K562 (cell line): Measurements from ENCODE around the gene CDIPT. TPM values are rescaled to one million over a fixed set of nuclear protein-coding genes. Genes with fewer than 3 reads are reported as not detected.
A peak's percentile ranks its signal among the peaks of the same experiment; 100 is the strongest.

Source experiments
- ETV1 ChIP-seq: fragments of 450-650 bp; conservative IDR thresholded peaks from 2 replicates; pipeline ENCODE4 v1.6.1; 2016; ENCODE audit warnings: missing genetic modification characterization, control low read depth, low read depth, missing compliant biosample characterization
- EZH2 ChIP-seq: IDR thresholded peaks from 2 replicates; pipeline ENCODE4 v1.6.1; 2012; ENCODE audit warnings: low read depth, mild to moderate bottlenecking, inconsistent platforms, low read length, borderline replicate concordance
- FIP1L1 ChIP-seq: fragments of 200-400 bp; formaldehyde crosslinking; IDR thresholded peaks from 2 replicates; pipeline ENCODE4 v1.6.1; 2018; ENCODE audit warnings: mild to moderate bottlenecking, low read depth, low read length; ENCODE audit not compliant: poor library complexity, severe bottlenecking
- FOXJ2 ChIP-seq: fragments of 200-800 bp; sonication (Bioruptor generic); IDR thresholded peaks from 2 replicates; pipeline ENCODE4 v1.6.1; 2016; ENCODE audit warnings: missing genetic modification characterization, missing compliant biosample characterization
- FOXP1 ChIP-seq: sonication (generic); formaldehyde crosslinking; IDR thresholded peaks from 2 replicates; pipeline ENCODE4 v1.8.0; 2022; ENCODE audit warnings: mild to moderate bottlenecking, missing genetic modification reagents
- HDAC2 ChIP-seq: fragments of 450-650 bp; IDR thresholded peaks from 2 replicates; pipeline ENCODE4 v1.6.1; 2016; ENCODE audit warnings: mild to moderate bottlenecking
- HLTF ChIP-seq: fragments of 450-650 bp; IDR thresholded peaks from 2 replicates; pipeline ENCODE4 v1.6.1; 2016
- HNRNPUL1 ChIP-seq: fragments of 200-400 bp; formaldehyde crosslinking; IDR thresholded peaks from 2 replicates; pipeline ENCODE4 v1.6.1; 2017; ENCODE audit warnings: low read length
- HOMEZ ChIP-seq: fragments of 250-450 bp; sonication (Bioruptor Pico); IDR thresholded peaks from 2 replicates; pipeline ENCODE4 v1.4.0; 2020; ENCODE audit warnings: mild to moderate bottlenecking, moderate library complexity
- MXI1 ChIP-seq: IDR thresholded peaks from 2 replicates; pipeline ENCODE4 v1.6.1; 2011; ENCODE audit warnings: low read depth, mild to moderate bottlenecking, improper control_type of control experiment, low read length
- NCOA4 ChIP-seq: fragments of 450-650 bp; IDR thresholded peaks from 2 replicates; pipeline ENCODE4 v1.6.1; 2018; ENCODE audit warnings: mild to moderate bottlenecking; ENCODE audit not compliant: partially characterized antibody
- PHB ChIP-seq: fragments of 250-450 bp; sonication (Bioruptor Pico); IDR thresholded peaks from 2 replicates; pipeline ENCODE4 v1.5.0; 2021
- POLR2B ChIP-seq: fragments of 450-650 bp; IDR thresholded peaks from 2 replicates; pipeline ENCODE4 v1.6.1; 2018; ENCODE audit warnings: low read depth; ENCODE audit not compliant: partially characterized antibody
- PPARD ChIP-seq: fragments of 250-450 bp; sonication (Bioruptor Pico); IDR thresholded peaks from 2 replicates; pipeline ENCODE4 v1.8.0; 2022; ENCODE audit warnings: inconsistent platforms, mild to moderate bottlenecking, moderate library complexity
- RBM34 ChIP-seq: fragments of 200-400 bp; formaldehyde crosslinking; IDR thresholded peaks from 2 replicates; pipeline ENCODE4 v1.6.1; 2018; ENCODE audit warnings: low read length, borderline replicate concordance; ENCODE audit not compliant: insufficient read depth
- SMARCA4 ChIP-seq: fragments of 450-650 bp; IDR thresholded peaks from 2 replicates; pipeline ENCODE4 v1.6.1; 2016
- SMARCC2 ChIP-seq: fragments of 450-650 bp; IDR thresholded peaks from 2 replicates; pipeline ENCODE4 v1.6.1; 2017; ENCODE audit warnings: antibody characterized with exemption, moderate library complexity, mild to moderate bottlenecking, low read depth
- TGIF2 ChIP-seq: sonication (generic); formaldehyde crosslinking; IDR thresholded peaks from 2 replicates; pipeline ENCODE4 v1.8.1; 2022; ENCODE audit warnings: mild to moderate bottlenecking, missing genetic modification reagents, moderate library complexity
- U2AF2 ChIP-seq: fragments of 200-400 bp; formaldehyde crosslinking; optimal IDR thresholded peaks from 2 replicates; pipeline ENCODE3; 2017; ENCODE audit warnings: low read depth, mild to moderate bottlenecking, low read length
- XRCC5 ChIP-seq: fragments of 200-400 bp; formaldehyde crosslinking; IDR thresholded peaks from 2 replicates; pipeline ENCODE4 v1.6.1; 2017; ENCODE audit warnings: low read depth, mild to moderate bottlenecking, low read length
- ZBTB12 ChIP-seq: fragments of 250-450 bp; sonication (Bioruptor Pico); IDR thresholded peaks from 2 replicates; pipeline ENCODE4 v1.4.0; 2020
- ZNF217 ChIP-seq: sonication (generic); formaldehyde crosslinking; IDR thresholded peaks from 2 replicates; pipeline ENCODE4 v1.8.0; 2022; ENCODE audit warnings: mild to moderate bottlenecking, missing genetic modification reagents
- ZNF717 ChIP-seq: fragments of 250-450 bp; sonication (Bioruptor Pico); IDR thresholded peaks from 2 replicates; pipeline ENCODE4 v1.5.0; 2021
- ZNF778 ChIP-seq: fragments of 450-650 bp; formaldehyde crosslinking; IDR thresholded peaks from 2 replicates; pipeline ENCODE4 v1.4.0; 2020; ENCODE audit warnings: mild to moderate bottlenecking, moderate library complexity
- polyA plus RNA-seq, 8 experiments: library from polyadenylated mRNA; depleted of rRNA in 4 of 8; stranded (reverse) in 5 of 8; unstranded in 3 of 8; fragments of >200 nt; fragmentation: Nextera tagmentation in 2 of 8; fragmentation: Illumina TruSeq in 1 of 8; extraction: Ambion mirVana in 2 of 8; extraction: Trizol in 1 of 8; gene quantifications; 2 replicates each; pipeline versions ENCODE4 v1.2.1 to v1.2.3, GENCODE V29; 2011 to 2014; ENCODE audit warnings: inconsistent platforms in 1 of 8, missing spikeins in 1 of 8
- total RNA-seq, 7 experiments: library from RNA; depleted of rRNA in 6 of 7; stranded (reverse); fragments of >200 nt in 6 of 7; fragmentation: Illumina TruSeq in 2 of 7; extraction: Trizol in 2 of 7; gene quantifications; 2 replicates each; pipeline versions ENCODE4 v1.2.1 to v1.2.3, GENCODE V29; 2011 to 2021; ENCODE audit warnings: low replicate concordance in 1 of 7
- TF ChIP-seq, protein P1 (sequence below): sonication (generic); formaldehyde crosslinking; IDR thresholded peaks from 2 replicates; pipeline ENCODE4 v1.8.0; 2022; ENCODE audit warnings: missing genetic modification reagents, mild to moderate bottlenecking, borderline replicate concordance

Gene CDIPT
- total and polyA plus RNA-seq, 9 of the 15 experiments (the other 6 are each of a cell fraction or from before 2014, with no cell fraction given), result 1.3 to 37.0 (median 23.0) TPM

GRCh38 chr16:29815793-29816693 lies 47.0 kb downstream of the CDIPT start, which contains the start of gene PAGR1 (continued):
- TF ChIP-seq XRCC5, result peak; percentile 74; the same call in 1 of the 2 replicates
- peak; percentile 75; the same call in 1 of the 2 replicates for TF ChIP-seq HDAC2
- peak; percentile 81 for TF ChIP-seq ZBTB12 (CRISPR knock-in tag)
- no peak for TF ChIP-seq EZH2
- TF ChIP-seq HOMEZ (CRISPR knock-in tag), result no peak
- TF ChIP-seq SMARCA4, result no peak
- TF ChIP-seq RBM34, result no peak
- TF ChIP-seq NCOA4, result no peak
- TF ChIP-seq SMARCC2, result no peak
- no peak for TF ChIP-seq ZNF778 (CRISPR knock-in tag)
- TF ChIP-seq FOXJ2 (tag), result peak; percentile 82
- 0 out of 2 replicates have a peak, but pooled peaks have one; percentile 73 for TF ChIP-seq FOXP1 (CRISPR knock-in tag)
- TF ChIP-seq ETV1, result peak; percentile 44; the same call in 1 of the 2 replicates
- TF ChIP-seq MXI1, result peak; percentile 53; the same call in 1 of the 2 replicates
- TF ChIP-seq PHB (CRISPR knock-in tag), result no peak; the same call in 1 of the 2 replicates
- TF ChIP-seq FIP1L1, result peak; percentile 73
- no peak for TF ChIP-seq TGIF2 (CRISPR knock-in tag)
- TF ChIP-seq ZNF717 (CRISPR knock-in tag), result no peak
- no peak for TF ChIP-seq U2AF2
- TF ChIP-seq PPARD (CRISPR knock-in tag), result no peak
- TF ChIP-seq POLR2B, result peak; percentile 92
- TF ChIP-seq, protein P1, sequence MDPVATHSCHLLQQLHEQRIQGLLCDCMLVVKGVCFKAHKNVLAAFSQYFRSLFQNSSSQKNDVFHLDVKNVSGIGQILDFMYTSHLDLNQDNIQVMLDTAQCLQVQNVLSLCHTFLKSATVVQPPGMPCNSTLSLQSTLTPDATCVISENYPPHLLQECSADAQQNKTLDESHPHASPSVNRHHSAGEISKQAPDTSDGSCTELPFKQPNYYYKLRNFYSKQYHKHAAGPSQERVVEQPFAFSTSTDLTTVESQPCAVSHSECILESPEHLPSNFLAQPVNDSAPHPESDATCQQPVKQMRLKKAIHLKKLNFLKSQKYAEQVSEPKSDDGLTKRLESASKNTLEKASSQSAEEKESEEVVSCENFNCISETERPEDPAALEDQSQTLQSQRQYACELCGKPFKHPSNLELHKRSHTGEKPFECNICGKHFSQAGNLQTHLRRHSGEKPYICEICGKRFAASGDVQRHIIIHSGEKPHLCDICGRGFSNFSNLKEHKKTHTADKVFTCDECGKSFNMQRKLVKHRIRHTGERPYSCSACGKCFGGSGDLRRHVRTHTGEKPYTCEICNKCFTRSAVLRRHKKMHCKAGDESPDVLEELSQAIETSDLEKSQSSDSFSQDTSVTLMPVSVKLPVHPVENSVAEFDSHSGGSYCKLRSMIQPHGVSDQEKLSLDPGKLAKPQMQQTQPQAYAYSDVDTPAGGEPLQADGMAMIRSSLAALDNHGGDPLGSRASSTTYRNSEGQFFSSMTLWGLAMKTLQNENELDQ, result no peak
- TF ChIP-seq HNRNPUL1, result no peak
- no peak for TF ChIP-seq ZNF217 (CRISPR knock-in tag)
- TF ChIP-seq HLTF, result 0 out of 2 replicates have a peak, but pooled peaks have one; percentile 46
